ENCODE results near the gene ABHD17A. TPM values are rescaled to one million over a fixed set of nuclear protein-coding genes. Genes with fewer than 3 reads are reported as not detected.
A peak's percentile ranks its signal among the peaks of the same experiment; 100 is the strongest.

The ABHD17A gene
- total RNA-seq, 1 donor from 2014 or later = 283 TPM

DNA sequence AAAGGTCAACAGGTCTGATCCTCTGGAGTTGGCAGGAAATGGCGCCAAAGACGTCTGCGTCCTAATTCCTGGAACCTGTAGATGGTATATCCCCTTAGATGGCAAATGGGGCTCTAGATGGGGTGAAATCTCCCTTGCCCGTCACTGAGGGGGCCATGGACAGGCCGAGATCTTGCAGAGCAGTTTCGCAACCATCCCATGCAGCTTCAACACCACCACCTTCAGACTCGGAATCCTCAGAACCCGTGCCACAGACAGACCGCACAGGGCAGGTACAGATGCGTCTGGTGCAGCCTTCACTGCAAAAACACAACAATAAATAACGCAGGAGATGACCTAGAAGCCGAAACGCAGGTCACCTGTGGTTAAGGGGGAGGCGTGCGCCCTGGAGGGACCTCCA, 54.7 kb downstream of the ABHD17A start:
- Mint-ChIP-seq H3K4me3 (ENCODE audit: unreplicated experiment) (peak overlapping the region; percentile 37), H3K9me3 (ENCODE audit: unreplicated experiment) (no peaks in the 10 kb centered on the region), H3K27ac (ENCODE audit: unreplicated experiment) (peak overlapping the region; percentile 38), H3K36me3 (ENCODE audit: low read depth, unreplicated experiment) (peaks cover 13% of the 10 kb centered on the region), H3K27me3 (ENCODE audit: unreplicated experiment) (peaks cover 10% of the 10 kb centered on the region), H3K4me1 (ENCODE audit: unreplicated experiment) (peaks cover 3% of the 10 kb centered on the region)
- TF ChIP-seq, protein P1, sequence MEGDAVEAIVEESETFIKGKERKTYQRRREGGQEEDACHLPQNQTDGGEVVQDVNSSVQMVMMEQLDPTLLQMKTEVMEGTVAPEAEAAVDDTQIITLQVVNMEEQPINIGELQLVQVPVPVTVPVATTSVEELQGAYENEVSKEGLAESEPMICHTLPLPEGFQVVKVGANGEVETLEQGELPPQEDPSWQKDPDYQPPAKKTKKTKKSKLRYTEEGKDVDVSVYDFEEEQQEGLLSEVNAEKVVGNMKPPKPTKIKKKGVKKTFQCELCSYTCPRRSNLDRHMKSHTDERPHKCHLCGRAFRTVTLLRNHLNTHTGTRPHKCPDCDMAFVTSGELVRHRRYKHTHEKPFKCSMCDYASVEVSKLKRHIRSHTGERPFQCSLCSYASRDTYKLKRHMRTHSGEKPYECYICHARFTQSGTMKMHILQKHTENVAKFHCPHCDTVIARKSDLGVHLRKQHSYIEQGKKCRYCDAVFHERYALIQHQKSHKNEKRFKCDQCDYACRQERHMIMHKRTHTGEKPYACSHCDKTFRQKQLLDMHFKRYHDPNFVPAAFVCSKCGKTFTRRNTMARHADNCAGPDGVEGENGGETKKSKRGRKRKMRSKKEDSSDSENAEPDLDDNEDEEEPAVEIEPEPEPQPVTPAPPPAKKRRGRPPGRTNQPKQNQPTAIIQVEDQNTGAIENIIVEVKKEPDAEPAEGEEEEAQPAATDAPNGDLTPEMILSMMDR (IDR thresholded peaks at IDR 0.05; ENCODE audit: unreplicated experiment) = no peak
- no peak for DNase-seq (ENCODE audit: low spot score)

DNA sequence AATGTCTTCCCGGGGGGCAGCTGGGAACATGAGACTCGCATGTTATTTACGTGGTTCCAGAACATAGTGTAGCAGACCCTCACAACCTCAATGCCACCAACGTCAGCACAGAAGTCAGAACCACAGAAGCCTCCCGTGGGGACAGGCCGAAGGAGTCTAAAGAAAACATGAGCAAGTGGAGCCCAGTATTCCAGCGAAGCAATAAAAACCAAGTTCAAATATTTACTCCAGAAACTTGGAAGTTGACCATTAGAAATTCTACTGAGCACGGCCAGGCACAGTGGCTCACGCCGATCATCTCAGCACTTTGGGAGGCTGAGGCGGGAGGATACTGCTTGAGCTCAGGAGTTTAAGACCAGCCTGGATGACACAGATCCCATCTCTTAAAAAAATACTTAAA, 55.3 kb downstream of the ABHD17A start:
- Mint-ChIP-seq H3K36me3 (ENCODE audit: low read depth, unreplicated experiment) (peaks cover 13% of the 10 kb centered on the region), H3K27ac (ENCODE audit: unreplicated experiment) (no peak overlapping the region), H3K27me3 (ENCODE audit: unreplicated experiment) (peaks cover 10% of the 10 kb centered on the region), H3K9me3 (ENCODE audit: unreplicated experiment) (no peaks in the 10 kb centered on the region), H3K4me1 (ENCODE audit: unreplicated experiment) (peaks cover 3% of the 10 kb centered on the region), H3K4me3 (ENCODE audit: unreplicated experiment) (no peak overlapping the region)
- TF ChIP-seq, protein P1 (IDR thresholded peaks at IDR 0.05; ENCODE audit: unreplicated experiment) = no peak
- no peak for DNase-seq (ENCODE audit: low spot score)

DNA sequence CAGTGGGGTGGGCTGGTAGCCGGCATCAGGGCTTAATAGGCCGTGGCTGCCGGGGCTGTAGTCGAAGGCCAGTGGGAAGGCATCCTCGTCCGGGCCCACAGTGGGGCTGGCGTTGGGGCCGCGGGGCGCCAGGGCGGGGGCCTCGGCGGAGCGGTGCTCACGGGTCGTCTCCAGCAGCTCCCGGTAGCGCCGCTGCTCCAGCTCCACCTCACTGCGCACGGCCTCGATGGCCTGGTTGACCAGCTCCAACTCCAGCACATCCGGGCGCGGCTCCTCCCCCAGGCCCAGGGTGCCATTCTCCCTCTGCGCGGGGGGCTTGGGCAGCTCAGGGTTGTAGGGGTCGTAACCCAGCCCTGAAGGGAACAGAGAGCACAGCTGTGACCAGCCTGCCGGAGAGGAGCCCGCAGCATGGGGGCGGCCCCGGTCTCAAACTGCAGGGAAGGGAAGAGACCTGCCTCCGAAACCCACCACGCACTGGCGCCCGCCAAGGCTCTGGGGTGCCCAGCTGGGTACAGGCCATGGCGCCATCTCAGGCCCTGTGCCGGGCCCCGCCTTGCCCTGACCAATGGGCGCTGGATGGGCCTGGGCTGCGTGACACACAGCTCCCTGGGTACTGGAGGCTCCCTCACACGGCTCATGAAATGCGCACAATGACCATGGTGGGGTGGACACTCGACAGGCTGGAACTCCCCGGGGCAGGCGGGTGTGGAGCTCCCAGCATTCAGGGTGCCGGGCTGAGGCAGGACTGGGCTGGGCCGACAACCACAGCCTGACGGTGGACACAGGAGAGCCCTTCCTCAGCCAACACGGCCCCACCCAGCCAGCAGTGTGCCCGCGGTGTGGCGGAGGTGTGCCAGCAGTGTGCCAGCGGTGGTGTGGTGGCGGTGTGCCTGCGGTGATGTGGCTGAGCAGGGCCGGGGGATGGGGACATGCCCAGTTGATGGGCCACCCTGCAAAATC, 56.7 kb downstream of the ABHD17A start:
- H3K4me3 Mint-ChIP-seq (ENCODE audit: unreplicated experiment) = no peak overlapping the region
- H3K27ac Mint-ChIP-seq (ENCODE audit: unreplicated experiment) = no peak overlapping the region
- DNase-seq (ENCODE audit: low spot score) = no peak
- peaks cover 16% of the 10 kb centered on the region for H3K36me3 Mint-ChIP-seq (ENCODE audit: low read depth, unreplicated experiment)
- no peaks in the 10 kb centered on the region for H3K9me3 Mint-ChIP-seq (ENCODE audit: unreplicated experiment)
- peaks cover 5% of the 10 kb centered on the region for H3K4me1 Mint-ChIP-seq (ENCODE audit: unreplicated experiment)
- TF ChIP-seq, protein P1 (IDR thresholded peaks at IDR 0.05; ENCODE audit: unreplicated experiment) = no peak
- H3K27me3 Mint-ChIP-seq (ENCODE audit: unreplicated experiment) = peaks cover 13% of the 10 kb centered on the region

DNA sequence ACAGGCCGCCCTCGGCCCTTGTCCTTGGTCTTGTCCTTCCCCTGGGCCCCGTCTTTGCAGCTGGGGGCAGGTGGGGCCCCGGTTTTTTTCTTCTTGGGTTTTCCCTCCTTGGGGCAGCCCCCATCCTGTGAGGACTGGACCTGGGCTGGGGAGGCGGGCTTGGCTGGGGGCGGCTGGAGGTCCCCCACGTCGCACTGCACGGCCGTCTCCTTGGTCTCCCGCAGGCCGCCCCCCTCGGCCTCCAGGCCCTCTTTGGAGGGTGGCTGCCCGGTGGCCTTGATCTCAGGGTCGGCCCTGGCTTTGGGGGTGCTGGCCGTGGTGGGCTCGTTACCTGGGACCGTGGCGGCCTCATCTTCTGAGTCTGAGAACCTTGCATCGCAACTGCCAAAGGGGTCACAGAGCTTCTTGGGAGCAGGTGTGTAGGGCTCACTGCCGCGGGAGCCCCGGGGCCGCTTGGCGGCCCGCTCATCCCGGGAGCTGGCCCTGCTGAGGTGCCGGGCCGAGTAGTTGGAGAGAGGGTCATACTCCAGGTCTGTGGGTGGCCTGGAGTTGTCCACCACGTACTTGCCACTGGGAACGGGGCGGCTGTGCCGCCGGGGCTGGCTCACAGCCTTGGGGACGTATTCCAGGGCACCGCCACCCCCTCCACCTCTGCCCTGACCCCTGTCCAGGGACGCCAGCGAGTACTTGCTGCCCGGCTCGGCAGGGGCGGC, 57.6 kb downstream of the ABHD17A start:
- TF ChIP-seq, protein P1 (IDR thresholded peaks at IDR 0.05; ENCODE audit: unreplicated experiment) = no peak
- Mint-ChIP-seq H3K4me1 (ENCODE audit: unreplicated experiment) (peaks cover 5% of the 10 kb centered on the region), H3K36me3 (ENCODE audit: low read depth, unreplicated experiment) (peaks cover 16% of the 10 kb centered on the region), H3K27me3 (ENCODE audit: unreplicated experiment) (peaks cover 13% of the 10 kb centered on the region), H3K9me3 (ENCODE audit: unreplicated experiment) (no peaks in the 10 kb centered on the region), H3K4me3 (ENCODE audit: unreplicated experiment) (no peak overlapping the region), H3K27ac (ENCODE audit: unreplicated experiment) (no peak overlapping the region)
- DNase-seq (ENCODE audit: low spot score) = no peak

Other genes starting within 250 kb of the ABHD17A start
- 255 TPM for gene TCF3, start 232.9 kb downstream of the ABHD17A start, total RNA-seq (ENCODE audit: unreplicated experiment)
- gene ONECUT3, start 132.0 kb downstream of the ABHD17A start, total RNA-seq (ENCODE audit: unreplicated experiment) = not detected
- gene ATP8B3, start 73.2 kb downstream of the ABHD17A start, total RNA-seq (ENCODE audit: unreplicated experiment) = 0.69 TPM
- 48.1 TPM for gene REXO1, start 37.0 kb downstream of the ABHD17A start, total RNA-seq (ENCODE audit: unreplicated experiment)
- gene KLF16, start 21.9 kb downstream of the ABHD17A start, total RNA-seq (ENCODE audit: unreplicated experiment) = 19.9 TPM
- 10.5 TPM for gene ADAT3, start 19.9 kb upstream of the ABHD17A start, total RNA-seq (ENCODE audit: unreplicated experiment)
- gene SCAMP4, start 19.9 kb upstream of the ABHD17A start, total RNA-seq (ENCODE audit: unreplicated experiment) = 71.8 TPM
- gene CSNK1G2, start 55.7 kb upstream of the ABHD17A start, total RNA-seq (ENCODE audit: unreplicated experiment) = 110 TPM
- gene BTBD2, start 130.2 kb upstream of the ABHD17A start, total RNA-seq (ENCODE audit: unreplicated experiment) = 80.5 TPM
- gene MKNK2, start 165.7 kb upstream of the ABHD17A start, total RNA-seq (ENCODE audit: unreplicated experiment) = 228 TPM
- 88.5 TPM for gene MOB3A, start 210.8 kb upstream of the ABHD17A start, total RNA-seq (ENCODE audit: unreplicated experiment)
- 8.9 TPM for gene IZUMO4, start 211.4 kb upstream of the ABHD17A start, total RNA-seq (ENCODE audit: unreplicated experiment)